GM21825 (cell line): ENCODE results near the gene NME2.

Experiments
- ATAC-seq: cut with Tn5 transposase; IDR thresholded peaks from one replicate; pipeline ENCODE4 v1.9.1; 2021; ENCODE audit warnings: mild to moderate bottlenecking, moderate library complexity; ENCODE audit not compliant: unreplicated experiment

Gene NME2

DNA sequence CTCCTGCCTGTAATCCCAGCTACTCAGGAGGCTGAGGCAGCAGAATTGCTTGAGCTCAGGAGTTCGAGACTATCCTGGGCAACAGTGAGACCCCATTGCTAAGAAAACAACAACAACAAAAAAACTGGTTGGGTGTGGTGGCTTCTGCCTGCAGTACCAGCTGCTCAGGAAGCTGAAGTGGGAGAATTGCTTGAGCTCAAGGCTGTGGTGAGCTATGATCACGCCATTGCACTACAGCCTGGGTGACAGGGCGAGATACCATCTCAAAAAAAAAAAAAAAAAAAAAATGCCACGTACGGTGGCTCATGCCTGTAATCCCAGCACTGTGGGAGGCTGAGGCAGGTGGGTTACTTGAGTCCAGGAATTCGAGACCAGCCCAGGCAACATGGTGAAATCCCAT, 34.1 kb downstream of the NME2 start:
- no peak for ATAC-seq

DNA sequence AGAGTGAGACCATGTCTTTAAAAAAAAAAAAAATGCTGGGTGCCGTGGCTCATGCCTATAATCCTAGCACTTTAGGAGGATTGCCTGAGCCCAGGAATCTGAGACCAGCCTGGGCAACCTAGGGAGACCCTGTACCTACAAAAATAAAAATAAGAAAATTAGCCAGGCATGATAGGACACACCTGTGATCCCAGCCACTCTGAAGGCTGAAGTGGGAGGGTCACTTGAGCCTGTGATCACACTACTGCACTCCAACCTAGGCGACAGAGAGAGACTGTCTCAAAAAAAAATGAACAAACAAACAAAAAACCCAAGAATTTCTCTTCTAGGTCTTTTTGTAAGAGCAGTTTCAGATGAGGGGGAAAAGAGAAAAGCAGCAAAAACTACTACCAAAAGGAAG, 34.6 kb downstream of the NME2 start:
- no peak for ATAC-seq

DNA sequence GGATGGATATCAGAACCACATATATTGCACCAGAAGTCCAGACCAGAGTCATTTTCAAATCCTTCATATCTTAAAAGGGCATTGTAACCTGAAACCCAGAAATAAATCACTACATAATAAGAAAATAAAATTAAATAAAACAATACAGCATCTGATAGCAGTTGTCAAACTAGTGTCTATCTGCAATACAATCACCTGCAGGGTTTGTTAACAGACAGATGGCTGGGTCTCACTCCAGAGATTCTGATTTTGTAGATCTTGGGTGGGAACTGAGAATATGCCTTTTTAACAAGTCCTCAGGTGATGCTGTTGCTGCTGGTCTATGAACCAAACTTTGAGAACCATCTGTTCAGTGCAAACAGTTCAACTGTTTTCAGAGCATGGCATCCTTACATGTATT, 37.6 kb downstream of the NME2 start:
- no peak for ATAC-seq

DNA sequence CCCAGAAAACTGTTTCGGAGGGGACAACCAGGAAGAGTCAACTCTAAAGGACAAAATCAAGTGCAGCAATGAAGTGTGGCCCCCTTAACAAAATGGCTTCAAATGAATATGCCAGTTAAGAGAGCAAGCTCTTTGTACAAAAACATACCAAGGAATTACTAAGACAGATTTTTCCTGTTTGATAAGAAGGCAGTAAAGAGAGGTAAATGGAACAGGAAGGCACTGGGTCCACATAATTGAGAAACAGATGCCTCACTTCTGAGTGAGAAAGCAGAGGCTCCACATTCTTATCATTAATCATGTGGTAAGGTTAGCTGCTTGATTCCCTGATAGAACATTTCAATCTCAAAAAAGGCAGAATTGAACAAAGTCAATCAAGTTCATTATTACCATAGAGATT, 48.7 kb downstream of the NME2 start:
- ATAC-seq, result no peak

DNA sequence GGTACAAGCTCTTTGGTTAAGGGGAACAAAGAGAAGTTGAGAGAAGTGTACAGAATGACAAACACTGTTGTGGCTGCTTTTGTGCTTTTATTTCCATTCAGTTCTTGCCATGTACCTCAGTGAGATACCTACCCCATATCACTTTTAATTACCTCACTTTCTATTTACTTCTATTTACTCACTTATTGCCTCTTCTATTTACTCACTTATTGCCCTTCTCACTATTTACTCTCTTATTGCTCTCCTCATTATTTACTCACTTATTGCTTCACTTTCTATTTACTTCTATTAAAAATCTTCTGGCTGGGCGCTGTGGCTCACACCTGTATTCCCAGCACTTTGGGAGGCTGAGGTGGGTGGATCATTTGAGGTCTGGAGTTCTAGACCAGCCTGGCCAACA, 51.7 kb downstream of the NME2 start:
- ATAC-seq, result no peak

DNA sequence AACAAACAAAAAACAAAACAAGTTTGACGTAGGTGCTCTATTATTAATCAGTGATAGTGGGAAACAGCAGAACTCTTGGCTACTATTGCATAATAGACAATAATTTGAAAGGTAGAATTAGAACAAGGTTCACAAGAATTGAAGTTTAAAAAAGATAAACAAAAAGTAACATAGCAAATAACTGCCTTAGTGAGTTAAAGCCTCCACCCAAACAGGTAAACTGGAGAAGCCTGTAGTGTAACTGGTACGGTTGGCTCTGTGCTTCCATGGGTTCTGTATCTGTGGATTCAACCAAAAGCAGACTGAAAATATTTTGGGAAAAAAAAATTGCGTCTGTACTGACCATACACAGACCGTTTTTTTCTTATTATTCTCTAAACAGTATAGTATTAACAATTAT, 55.1 kb downstream of the NME2 start:
- no peak for ATAC-seq
